Lung (tissue), 12 donors: ENCODE data around the gene CHPF2. TPM values are rescaled to one million over a fixed set of nuclear protein-coding genes. Genes with fewer than 3 reads are reported as not detected.

Experiments used
- ATAC-seq: fragments of 200-7000 bp; cut with Tn5 transposase; one replicate; pipeline ENCODE4 v1.9.1; 2020; ENCODE audit warnings: moderate number of reproducible peaks; ENCODE audit not compliant: insufficient read depth, low FRiP score
- DNase-seq, 3 donors: peaks; one replicate each; pipeline ENCODE4 v3.0.0-alpha.2; 2013 to 2017
- H3K27ac ChIP-seq, 2 donors: one replicate each; pipeline ENCODE4 v1.5.1; 2013; ENCODE audit warnings: mild to moderate bottlenecking in 2 of 2, moderate library complexity in 2 of 2, control low read depth in 1 of 2, inconsistent platforms in 1 of 2, low read depth in 1 of 2, low read length in 1 of 2
- H3K27me3 ChIP-seq, 3 donors: one replicate each; pipeline ENCODE4 v1.5.1; 2013; ENCODE audit warnings: low read length in 2 of 3; ENCODE audit not compliant: control insufficient read depth in 3 of 3, insufficient read depth in 3 of 3
- H3K36me3 ChIP-seq, 4 donors: one replicate each; pipeline ENCODE4 v1.5.1; 2013; ENCODE audit warnings: low read length in 4 of 4, mild to moderate bottlenecking in 1 of 4, moderate library complexity in 1 of 4; ENCODE audit not compliant: control insufficient read depth in 4 of 4, insufficient read depth in 4 of 4
- H3K4me1 ChIP-seq, 5 donors: one replicate each; pipeline ENCODE4 v1.5.1; 2013; ENCODE audit warnings: low read length in 5 of 5, mild to moderate bottlenecking in 2 of 5, moderate library complexity in 1 of 5; ENCODE audit not compliant: control insufficient read depth in 5 of 5, insufficient read depth in 5 of 5
- H3K4me3 ChIP-seq: one replicate; pipeline ENCODE4 v1.5.1; 2013; ENCODE audit warnings: mild to moderate bottlenecking, control low read depth, moderate library complexity
- H3K9ac ChIP-seq, 2 donors: one replicate each; pipeline ENCODE4 v1.5.1; 2013; ENCODE audit warnings: low read length in 2 of 2, control low read depth in 1 of 2; ENCODE audit not compliant: insufficient read depth in 1 of 2
- H3K9me3 ChIP-seq, 4 donors: one replicate each; pipeline ENCODE4 v1.5.1; 2013; ENCODE audit warnings: low read length in 3 of 4, mild to moderate bottlenecking in 1 of 4, moderate library complexity in 1 of 4; ENCODE audit not compliant: control insufficient read depth in 4 of 4, insufficient read depth in 3 of 4
- CTCF ChIP-seq: IDR thresholded peaks from 2 replicates; pipeline ENCODE4 v1.5.1; 2012; ENCODE audit warnings: mild to moderate bottlenecking; ENCODE audit errors: control extremely low read depth, extremely low read depth
- WGBS, 2 donors: extraction: QIAGEN DNeasy Blood & Tissue Kit; methylation state at CpG; one replicate each; pipeline ENCODE4 v1.1.7; 2013; 5-methylcytosine and 5-hydroxymethylcytosine counted together
- polyA plus RNA-seq, 2 donors: library from polyadenylated mRNA; stranded (reverse); fragments of 200-250 nt; gene quantifications; one replicate each; pipeline ENCODE4 v1.2.1, GENCODE V29; 2013
- total RNA-seq, 2 donors: library from RNA; depleted of rRNA in 1 of 2; stranded (reverse); fragments of >200 nt in 1 of 2; gene quantifications; one replicate each; pipeline ENCODE4 v1.2.1, GENCODE V29; 2014 to 2021
- donor health status: control.
- donor health status: control.
- donor health status: Bipolar disorder and iron deficiency.
- donor health status: healthy.
- donor health status: DM: yes; HTN: yes; CAD: no.

The CHPF2 gene
- total and polyA plus RNA-seq, 4 donors, result 23.3 to 54.0 (median 35.0) TPM

- Histone ChIP-seq H3K4me1 (peaks cover 0 to 27% (median 8%) of the 10 kb centered on the region in 5 donors), H3K9ac (peak within 1 kb of the TSS; percentile 42 to 83), H3K36me3 (peaks cover 5 to 23% (median 17%) of the 10 kb centered on the region in 4 donors), H3K27me3 (no peaks in the 10 kb centered on the region), H3K9me3 (no peaks in the 10 kb centered on the region), H3K4me3 (peak within 1 kb of the TSS; percentile 84), H3K27ac (peak within 1 kb of the TSS; percentile 58 to 95)
- peak; percentile 99 to 100 (median 99) for DNase-seq
- TF ChIP-seq CTCF, result no peak
- WGBS, 2 donors, result 0 to 1% methylated on average over 68 of the region's 68 CpGs
- ATAC-seq, result peak; percentile 99
Measured at GRCh38 chr7:151226875-151227782, 5.2 kb upstream of the CHPF2 start, which contains the start of gene ABCF2. Gene ABCF2, minus strand, starts transcription at chr7:151227205. Its CDS starts 747 bp downstream, at chr7:151226458.

- DNase-seq (no peak), ATAC-seq (no peak)
- peak overlapping the region; percentile 58 to 95 for H3K27ac ChIP-seq
Measured at GRCh38 chr7:151228024-151228866, 4.0 kb upstream of the CHPF2 start.

GRCh38 chr7:151229249-151229648 lies 3.0 kb upstream of the CHPF2 start:
- Histone ChIP-seq H3K27me3 (no peaks in the 10 kb centered on the region), H3K9ac (no peak overlapping the region), H3K36me3 (peaks cover 4 to 10% (median 5%) of the 10 kb centered on the region in 4 donors), H3K27ac (no peak overlapping the region), H3K4me3 (no peak overlapping the region), H3K9me3 (no peaks in the 10 kb centered on the region), H3K4me1 (peaks cover 0 to 34% (median 9%) of the 10 kb centered on the region in 5 donors)
- WGBS, 2 donors, result 92 to 93% methylated on average over 10 of the region's 10 CpGs
- DNase-seq (no peak), ATAC-seq (no peak)
- TF ChIP-seq CTCF, result no peak

More at GRCh38 chr7:151228024-151228866, 4.0 kb upstream of the CHPF2 start:
- Histone ChIP-seq H3K27me3 (no peaks in the 10 kb centered on the region), H3K36me3 (peaks cover 5 to 16% (median 13%) of the 10 kb centered on the region in 4 donors), H3K9me3 (no peaks in the 10 kb centered on the region), H3K4me1 (peaks cover 0 to 32% (median 8%) of the 10 kb centered on the region in 5 donors), H3K4me3 (no peak overlapping the region), H3K9ac (peak overlapping the region in 1 of 2 donors; percentile 83)
- WGBS, 2 donors, result 68 to 79% methylated on average over 10 of the region's 10 CpGs
- no peak for TF ChIP-seq CTCF
